NOMO-1 (cell line): ENCODE measurements around the gene KIAA0319L.
"Not testable (repeated sequence)": the region's sequence is repeated elsewhere in the genome, so short reads cannot be mapped to it uniquely, and the experiment has no call there.

Experiments used
- DNase-seq, 2 experiments: peaks; one replicate each; lab custom pipeline; 2025; ENCODE audit not compliant: unreplicated experiment in 2 of 2; lab: John Stamatoyannopoulos, UW

KIAA0319L gene

DNA sequence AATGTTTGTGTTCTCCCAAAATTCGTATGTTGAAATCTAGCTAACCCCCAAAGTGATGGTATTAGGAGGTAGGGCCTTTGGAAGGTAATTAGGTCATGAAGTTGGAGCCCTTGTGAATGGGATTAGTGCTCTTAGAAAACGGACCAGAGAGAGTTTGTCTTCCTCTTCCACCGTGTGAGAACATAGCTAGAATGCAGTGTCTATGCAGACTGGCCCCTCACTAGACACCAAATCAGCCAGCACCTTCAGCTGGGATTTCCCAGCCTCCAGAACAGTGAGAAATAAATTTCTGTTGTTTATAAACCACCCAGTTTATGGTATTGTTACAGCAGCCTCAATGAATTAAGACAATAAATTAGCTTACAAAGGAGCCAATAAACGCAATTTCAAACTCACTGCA is 58.0 kb downstream of the KIAA0319L start:
- no peak for DNase-seq

DNA sequence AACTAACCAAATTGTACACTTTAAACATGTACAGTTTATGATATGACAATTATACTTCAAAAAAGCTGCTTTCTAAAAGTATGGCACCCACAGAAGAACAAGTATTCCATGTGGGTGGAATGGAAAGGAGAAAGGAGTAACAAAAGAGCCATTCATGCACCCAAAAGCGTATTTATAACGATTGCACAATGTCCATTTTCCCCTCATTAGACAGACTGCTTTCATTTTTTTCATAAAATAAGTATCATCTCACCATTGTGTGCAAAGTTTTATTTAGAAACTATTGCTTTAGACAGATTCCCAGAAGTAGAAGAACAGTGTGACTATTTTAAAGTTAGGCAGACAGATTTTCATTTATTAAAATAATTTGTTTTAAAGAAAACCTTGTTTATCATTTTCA is 59.6 kb downstream of the KIAA0319L start:
- DNase-seq = no peak

DNA sequence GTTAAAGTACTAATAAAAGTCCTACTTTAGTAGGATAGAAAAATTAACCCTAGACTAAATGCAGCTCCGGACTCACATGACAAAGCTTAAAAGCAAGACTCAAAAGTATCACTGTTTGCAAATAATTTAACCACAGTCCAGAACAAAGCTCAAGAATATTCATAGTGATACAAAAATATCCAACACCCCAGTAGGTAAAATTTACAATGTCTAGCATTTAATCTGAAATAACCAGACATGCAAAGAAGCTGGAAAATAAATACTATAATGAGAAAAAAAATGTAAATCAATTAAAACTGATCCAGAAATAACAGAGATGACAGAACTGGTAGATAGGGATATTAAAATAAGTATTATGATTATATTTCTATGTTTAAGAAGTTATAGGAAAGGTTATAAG is 67.0 kb downstream of the KIAA0319L start:
- no peak for DNase-seq

DNA sequence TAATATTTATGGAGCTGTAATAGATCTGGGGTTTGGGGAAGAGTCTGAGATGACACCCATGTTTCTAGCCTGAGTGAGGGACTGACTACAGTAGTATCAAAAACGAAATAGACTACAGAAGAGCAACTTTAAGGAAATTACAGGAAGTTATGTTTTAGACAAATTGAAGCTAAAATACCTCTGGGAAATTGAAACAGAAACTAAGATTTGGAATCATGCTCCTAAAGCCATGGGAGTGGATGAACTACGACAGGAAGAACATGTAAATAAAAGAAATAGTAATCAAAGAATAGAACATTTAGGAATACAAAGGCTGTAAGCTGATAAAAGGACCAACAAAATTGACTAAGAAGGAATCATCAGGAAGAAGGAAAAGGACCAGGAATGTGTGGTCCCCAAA is 68.9 kb downstream of the KIAA0319L start:
- DNase-seq = no peak

DNA sequence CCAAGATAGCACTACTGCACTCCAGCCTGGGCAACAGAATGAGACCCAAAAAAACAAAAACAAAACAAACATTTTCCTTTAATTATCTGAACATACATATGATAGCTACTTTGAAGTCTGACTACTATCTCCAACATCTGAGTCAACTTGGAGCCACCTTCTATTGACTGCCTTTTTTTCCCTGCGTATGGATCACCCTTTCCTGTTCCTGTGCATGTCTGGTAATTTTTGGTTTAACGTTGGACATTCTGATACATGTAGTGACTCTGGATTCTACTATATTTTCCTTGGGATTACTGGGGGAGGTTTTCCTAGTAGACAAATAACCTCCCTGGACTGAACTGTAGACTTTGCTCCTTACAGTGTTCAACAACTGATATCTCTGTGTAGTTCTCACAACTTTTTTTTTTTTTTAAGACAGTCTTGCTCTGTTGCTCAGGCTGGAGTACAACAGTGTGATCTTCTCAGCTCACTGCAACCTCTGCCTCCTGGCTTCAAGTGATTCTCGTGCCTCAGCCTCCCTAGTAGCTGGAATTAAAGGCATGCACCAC is 70.3 kb downstream of the KIAA0319L start:
- no peak for DNase-seq

DNA sequence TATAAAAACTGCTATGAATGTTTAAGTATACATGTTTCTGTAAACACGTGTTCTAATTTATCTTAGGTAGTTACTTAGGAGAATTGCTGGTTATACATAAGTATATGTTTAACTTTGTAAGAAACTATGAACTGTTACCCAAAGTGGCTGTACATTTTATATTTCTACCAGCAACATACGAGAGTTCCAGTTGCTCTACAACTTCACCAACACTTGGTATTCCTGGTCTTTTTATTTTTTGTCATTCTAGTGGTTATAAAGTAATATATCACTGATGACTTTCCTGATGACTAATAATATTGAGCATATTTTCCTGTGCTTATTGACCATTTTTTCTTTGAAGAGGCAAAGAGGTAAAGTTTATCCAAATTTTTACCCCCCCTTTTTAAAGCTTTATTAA is 76.0 kb downstream of the KIAA0319L start:
- DNase-seq = no peak

DNA sequence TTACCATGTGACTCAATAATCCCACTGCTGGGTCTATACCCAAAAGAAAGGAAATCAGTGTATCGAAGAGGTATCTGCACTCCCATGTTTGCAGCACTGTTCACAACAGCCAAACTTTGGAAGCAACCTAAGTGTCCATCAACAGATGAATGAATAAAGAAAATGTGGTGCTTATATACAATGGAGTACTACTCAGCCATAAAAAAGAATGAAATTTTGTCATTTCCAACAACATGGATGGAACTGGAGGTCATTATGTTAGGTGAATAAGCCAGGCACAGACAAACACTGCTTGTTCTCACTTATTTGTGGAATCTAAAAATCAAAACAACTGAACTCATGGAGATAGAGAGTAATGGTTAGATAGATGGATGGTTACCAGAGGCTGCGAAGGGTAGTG is 79.3 kb downstream of the KIAA0319L start:
- DNase-seq = no peak

DNA sequence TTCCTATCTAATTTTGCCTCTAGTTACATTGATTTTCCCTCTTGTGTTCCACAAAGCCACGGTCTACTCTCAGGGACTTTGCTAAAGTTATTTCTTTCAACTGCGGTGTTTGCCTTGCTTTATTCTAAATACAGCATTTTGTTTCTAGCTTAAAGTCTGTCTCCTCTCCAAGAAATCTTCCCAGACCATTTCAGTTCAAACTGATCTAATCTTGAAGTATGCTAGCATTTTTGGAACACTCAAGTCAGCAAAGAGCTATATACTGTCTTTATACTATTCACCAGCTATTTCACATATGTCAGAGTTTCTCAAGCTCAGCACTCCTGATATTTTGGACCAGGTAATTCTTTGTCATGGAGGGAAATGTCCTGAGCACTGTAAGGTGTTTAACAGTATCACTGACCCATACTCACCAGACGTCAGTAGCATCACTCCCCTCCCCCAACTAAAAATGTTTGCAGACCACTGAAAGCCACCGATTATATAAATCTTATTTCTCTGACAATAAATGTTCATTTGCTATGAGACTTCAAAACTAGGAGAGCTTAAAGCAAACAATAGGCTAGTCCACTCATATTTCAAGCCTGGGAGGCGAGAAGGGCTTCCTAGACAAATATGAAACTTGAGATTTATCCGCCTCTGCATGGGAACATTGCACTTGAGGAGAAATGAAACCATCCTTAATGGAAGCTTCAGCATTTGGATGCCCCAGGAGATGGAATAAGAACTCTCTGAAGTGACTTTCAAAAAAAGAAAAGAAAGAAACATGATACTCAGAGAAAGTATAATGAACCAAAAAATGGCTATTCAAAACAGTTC is 81.1 kb downstream of the KIAA0319L start:
- DNase-seq = no peak

DNA sequence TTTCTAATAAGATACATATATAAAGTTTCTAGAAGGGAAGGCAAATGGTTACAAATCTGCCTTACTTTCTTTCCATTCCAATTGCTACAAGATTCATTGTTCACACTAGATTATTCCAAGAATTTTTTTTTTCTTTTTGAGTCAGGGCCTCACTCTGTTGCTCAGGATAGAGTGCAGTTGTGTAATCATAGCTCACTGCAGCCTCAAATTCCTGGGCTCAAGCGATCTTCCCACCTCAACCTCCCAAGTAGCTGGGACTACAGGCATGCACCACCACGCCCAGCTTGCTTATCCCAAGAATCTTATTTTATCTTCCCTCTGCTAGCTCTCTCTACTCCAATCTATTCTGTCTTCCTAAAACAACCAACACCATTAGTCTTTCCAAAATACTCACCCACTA is 81.8 kb downstream of the KIAA0319L start:
- DNase-seq = no peak

DNA sequence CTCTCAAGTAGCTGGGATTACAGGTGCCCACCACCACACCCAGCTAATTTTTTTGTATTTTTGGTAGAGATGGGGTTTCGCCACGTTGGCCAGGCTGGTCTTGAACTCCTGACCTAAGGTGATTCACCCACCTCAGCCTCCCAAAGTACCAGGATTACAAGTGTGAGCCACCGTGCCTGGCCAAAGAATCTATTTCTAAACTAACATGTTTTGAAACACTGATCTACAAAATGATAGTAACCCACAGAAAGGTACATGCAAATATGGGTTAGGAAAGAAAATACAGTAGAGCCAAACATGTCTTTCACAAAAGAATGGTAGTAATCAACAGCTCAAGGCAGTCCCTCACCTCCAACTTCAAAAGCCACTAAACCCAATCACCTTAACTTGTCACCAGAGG is 84.0 kb downstream of the KIAA0319L start:
- DNase-seq = not testable (repeated sequence)

DNA sequence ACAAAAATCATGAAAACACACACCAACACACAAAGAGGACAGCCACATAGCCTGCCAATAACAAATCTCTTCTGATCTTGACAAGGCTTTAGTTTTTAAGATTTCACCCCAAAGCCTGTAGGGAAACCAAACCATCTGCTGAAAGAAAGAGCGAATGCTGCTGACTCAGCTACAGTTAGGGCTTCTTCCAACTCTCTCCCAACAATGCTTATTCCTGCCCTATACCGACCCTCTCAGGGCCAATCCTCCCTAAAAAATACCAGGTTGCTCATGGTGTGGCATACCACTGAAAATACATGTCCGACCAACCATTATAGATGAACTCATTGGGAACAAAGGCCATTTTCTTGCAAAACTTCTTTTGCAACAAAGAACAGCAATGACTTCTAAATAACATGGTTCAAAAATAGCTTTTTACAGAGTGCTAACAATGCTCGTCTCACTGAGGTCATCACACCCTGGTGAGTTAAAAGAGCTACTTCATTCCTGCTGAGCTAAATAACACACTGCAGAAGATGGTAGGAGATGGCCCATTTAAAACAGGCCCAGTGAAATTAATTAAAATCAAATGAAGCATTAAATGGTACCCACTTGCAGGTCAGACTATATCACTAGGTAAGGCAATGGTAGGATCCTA is 86.1 kb downstream of the KIAA0319L start:
- no peak for DNase-seq

DNA sequence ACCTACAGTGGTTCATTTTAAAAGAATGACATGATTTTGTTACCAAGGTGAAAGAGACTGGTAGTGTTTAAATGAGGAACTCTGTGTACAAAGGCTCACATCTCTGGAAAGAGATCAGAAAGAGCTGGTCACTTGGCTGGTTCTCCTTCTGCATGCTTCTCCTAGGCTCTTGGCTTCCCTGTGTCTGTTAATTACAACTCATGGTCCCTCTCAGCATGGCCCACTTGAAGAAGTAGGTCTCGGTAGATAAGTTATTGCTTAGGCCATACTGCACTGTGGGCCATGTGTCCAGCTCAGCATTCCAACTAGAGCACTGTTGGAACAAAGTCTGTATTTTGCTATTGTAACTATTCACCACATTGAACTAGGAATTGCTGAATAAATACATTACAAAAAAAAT is 91.1 kb downstream of the KIAA0319L start:
- DNase-seq = no peak

DNA sequence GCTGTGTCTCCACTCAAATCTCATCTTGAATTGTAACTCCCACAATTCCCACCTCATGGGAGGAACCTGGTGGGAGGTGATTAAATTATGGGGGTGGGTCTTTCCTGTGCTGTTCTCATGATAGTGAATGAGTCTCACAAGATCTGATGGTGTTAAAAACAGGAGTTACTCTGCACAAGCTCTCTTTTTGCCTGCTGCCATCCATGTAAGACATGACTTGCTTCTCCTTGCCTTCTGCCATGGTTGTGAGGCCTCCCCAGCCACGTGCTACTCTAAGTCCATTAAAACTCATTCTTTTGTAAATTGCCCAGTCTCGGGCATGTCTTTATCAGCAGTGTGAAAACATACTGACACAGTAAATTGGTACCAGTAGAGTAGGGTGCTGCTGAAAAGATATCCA is 93.5 kb downstream of the KIAA0319L start:
- DNase-seq = not testable (repeated sequence)

DNA sequence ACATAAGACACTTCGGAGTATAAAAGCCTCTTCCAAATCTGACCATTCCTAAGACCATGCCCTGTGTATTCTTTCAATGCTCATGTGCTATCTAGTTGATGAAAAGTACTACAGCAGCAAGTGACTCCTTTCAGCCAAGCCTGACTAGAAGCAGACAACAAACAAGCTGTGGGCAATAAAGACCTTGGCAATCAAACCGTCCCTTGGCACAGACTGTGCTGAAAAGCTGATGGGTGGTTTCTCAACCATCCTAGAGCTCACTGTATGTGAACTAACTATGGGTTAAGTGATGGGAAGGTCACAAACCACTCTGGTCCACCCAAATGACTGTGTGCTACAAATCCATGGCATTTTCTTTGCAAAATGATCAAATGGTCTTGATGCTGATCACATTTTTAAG is 94.0 kb downstream of the KIAA0319L start:
- DNase-seq = no peak

DNA sequence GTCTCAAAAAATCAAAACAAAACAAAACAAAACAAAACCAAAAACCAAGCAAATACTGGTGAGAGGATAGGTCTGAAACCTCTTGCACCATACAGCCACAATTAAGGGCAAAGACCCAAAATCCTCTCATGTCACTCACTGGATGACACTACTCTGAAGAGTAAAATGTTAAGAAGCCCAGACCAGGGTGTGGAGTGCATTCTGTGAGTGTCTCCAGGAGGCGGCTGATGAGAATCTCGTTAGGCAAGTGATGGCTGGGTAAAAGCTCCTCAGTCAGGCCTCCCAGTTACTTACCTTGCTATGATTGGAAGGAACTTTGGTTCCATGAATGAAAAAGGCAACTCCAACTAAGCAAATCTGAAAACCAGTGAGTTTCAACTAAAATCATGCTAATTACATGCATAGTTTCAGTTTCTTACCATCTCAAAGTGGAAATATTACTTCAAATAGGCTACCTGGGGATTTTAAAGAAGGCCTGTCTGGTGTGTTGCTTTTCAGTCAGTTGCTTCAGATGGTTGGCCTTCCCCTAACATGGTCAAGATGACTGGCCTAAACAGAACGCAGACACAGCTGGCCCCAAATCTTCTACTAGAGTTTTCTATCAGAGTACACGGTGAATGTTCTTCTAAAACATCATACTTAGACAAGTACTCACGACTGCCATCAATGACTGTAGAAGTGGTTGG is 95.1 kb downstream of the KIAA0319L start:
- DNase-seq = no peak

DNA sequence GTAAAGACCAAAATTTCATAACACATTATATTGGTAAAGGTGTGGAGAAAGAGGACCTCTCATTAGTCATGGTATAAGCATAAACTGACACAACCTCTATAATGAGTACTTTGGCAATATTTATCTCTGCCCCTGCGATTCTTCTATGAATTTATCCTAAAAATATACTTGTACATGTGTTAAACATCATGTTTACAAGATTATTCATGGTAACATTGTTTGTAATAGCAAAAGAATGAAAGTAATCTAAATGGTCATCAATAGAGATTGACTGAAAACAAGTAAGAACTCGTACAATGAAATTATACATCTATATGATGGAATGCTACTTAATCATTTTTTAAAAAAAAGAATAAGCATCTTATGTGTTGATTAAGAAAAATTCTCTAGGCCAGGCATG is 96.4 kb downstream of the KIAA0319L start:
- no peak for DNase-seq

DNA sequence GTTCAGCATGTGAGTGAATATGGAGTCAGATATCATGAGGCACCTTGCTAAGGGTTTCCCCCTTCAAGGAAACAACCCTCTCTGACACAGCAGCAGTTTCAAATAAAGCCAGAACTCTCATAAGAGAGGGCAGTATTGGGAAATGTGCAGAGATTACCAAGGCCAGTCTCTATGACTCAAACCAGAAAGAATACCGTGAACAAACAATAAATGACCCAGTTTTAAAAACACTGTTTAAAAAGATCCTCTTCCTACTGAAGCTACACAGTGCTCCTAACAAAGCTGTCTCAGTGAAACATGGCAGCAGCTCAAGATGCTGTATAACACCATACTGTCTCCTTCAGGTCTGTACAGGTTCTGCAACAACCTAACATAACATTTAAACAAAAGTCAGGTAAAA is 102.6 kb downstream of the KIAA0319L start:
- DNase-seq = peak; percentile 22 to 55

DNA sequence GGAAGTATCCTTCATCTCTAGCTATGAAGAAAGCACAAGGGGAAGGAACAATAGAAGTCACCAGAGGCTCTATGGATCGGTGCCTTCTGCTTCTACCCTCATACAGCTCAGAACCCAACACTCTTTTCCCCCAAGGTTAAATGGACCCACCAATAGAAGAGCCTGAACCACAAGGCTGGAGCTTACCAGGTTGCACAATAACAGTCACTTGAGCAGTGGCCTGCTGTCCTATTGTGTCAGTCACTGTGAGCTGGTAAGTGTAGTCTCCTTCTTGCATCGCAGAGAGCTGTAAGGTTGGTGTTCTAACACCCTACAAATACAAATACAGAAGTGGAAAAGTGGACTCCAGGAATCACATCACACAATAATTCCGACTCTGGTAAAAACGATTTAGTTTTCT is 103.0 kb downstream of the KIAA0319L start:
- peak; percentile 49 to 79 for DNase-seq

DNA sequence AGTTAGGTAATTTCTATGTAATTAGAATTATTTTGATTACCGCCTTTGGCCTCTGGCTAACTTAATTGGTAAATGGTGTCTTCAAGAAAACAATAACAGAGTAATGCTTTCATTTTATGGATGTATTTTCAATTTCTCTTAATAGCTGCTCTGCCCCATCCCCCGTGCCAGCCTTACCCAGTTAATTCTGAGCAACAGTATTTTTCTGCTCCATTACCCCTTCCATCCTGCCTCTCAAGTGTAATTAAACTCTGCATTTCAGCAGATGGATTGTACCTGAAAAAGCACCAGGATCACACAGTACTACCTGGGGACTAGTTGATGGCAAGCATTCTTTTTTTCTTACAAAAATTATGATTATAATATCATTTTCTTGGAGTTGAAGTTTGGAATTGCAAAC is 104.2 kb downstream of the KIAA0319L start:
- DNase-seq = no peak

DNA sequence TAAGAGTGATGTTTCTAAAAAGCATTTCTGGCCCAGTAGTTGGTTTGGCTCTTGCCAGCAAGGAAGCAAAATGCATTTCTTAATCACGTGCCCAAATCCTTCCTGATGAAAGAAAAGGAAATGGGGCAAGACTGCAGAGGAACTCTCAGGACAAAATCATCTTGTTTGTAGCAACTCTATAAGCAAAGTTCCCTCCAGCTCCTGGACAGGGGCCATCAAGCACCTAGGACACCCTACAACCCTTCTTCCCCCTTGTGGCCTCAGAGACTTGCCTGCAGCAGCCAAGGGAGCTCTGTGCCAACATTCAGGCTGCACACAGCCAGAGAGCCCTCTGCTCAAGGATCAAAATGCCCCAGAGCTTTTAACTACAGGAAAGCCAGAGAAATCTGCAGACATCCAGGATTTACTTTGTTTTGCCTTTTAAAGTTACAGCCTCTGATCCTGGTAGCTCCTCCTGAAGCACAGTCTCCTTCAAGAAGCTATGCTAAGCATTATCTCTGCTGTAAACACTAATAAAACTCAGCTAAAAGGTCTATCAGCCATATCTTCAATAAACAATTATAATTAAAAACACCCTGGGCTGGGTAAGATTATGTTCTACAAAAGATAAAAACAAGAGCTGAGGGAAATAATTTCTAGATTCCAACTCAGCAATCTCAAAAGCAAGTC is 105.0 kb downstream of the KIAA0319L start:
- peak; percentile 71 to 77 for DNase-seq

DNA sequence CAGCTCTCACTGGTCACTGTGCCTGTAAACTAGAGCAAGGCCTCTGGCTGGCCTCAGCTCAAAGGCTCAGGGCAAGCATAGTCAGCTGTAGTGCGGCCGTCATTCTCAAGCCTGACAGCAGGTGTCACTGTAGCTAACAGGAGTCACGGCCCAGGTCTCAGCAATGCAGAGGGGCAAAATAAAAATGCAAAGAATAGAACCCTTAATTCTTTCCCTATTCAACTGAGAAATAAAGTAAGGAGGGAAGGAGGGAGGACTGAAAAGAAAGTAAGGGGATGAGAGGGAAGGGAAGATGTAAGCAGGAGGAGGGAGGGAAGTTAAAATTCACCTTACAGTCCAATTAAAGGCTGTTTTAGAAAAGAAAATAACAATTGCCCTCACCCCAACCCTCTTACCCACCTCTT is 106.1 kb downstream of the KIAA0319L start:
- peak; percentile 39 to 55 for DNase-seq
